ENCODE results near the gene NRXN3. TPM values are rescaled to one million over a fixed set of nuclear protein-coding genes. Genes with fewer than 3 reads are reported as not detected.

Gene NRXN3
- total and polyA plus RNA-seq, 2 of the 4 experiments (the other 2 are of a cell fraction): 4.8 to 25.1 TPM

DNA sequence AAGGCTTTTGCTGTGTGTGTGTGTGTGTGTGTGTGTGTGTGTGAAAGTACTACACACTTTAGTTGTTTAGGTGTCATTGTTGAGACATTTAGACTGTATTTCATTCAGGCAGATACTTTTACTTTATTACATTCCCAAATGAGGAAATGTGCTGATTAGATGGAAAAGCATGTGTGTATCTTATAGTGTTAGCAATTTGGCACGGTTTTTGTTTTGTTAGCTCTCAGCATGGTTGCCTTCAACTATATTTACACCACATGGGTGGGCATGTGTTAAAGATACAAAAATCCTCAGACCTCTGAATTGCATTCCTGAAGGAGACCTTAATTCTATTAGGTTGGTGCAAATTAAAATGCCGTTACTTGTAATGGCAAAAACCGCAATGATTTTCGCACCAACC, 1161.7 kb downstream of the NRXN3 start:
- no peak overlapping the region for H4K91ac ChIP-seq (ENCODE audit: insufficient read depth, low read depth, low read length)
- no peak overlapping the region for H3K14ac ChIP-seq (replicated peaks; ENCODE audit: low read depth, low read length)
- H3K9me3 ChIP-seq (ENCODE audit: control insufficient read depth, insufficient read depth, low read length): no peaks in the 10 kb centered on the region
- no peak overlapping the region for H3K18ac ChIP-seq (ENCODE audit: low read depth, low read length)
- ATAC-seq (ENCODE audit: low read depth) (no peak), DNase-seq (no peak)
- BruUV-seq (replicated peaks): no TSS peak
- H3K36me3 ChIP-seq (ENCODE audit: control insufficient read depth, insufficient read depth, low read length): no peaks in the 10 kb centered on the region
- no peak overlapping the region for H3K9ac ChIP-seq (ENCODE audit: low read depth, low read length)
- no peak overlapping the region for H3K4me2 ChIP-seq (ENCODE audit: low read depth, low read length)
- CTCF ChIA-PET: no interaction called here
- WGBS, 2 experiments (ENCODE audit: extremely low coverage in 2 of 2, insufficient read length in 1 of 2): no CpG with 5 or more reads among the region's 4 CpGs
- in situ Hi-C loops (cut with MboI; ENCODE audit: low sequenced_read_pairs): no loop called here
- H4K8ac ChIP-seq (ENCODE audit: low read depth in 2 of 2, low read length in 2 of 2): no peak overlapping the region
- no peak overlapping the region for H2AK5ac ChIP-seq (ENCODE audit: low read depth, low read length)
- no peaks in the 10 kb centered on the region for H3K27me3 ChIP-seq (ENCODE audit: control insufficient read depth, insufficient read depth, low read length)
- no peak overlapping the region for H3K23ac ChIP-seq (ENCODE audit: low read depth, low read length)
- no peak overlapping the region for H2BK15ac ChIP-seq (ENCODE audit: low read depth, low read length)
- no peak overlapping the region for H3K4me3 ChIP-seq (ENCODE audit: insufficient read depth, low read depth, low read length)
- H3K27ac ChIP-seq (ENCODE audit: insufficient read depth, low read length): no peak overlapping the region
- no peak overlapping the region for H2BK120ac ChIP-seq (ENCODE audit: low read depth, low read length)
- peaks cover 3% of the 10 kb centered on the region; the same call in 1 of the 2 replicates for H3K4me1 ChIP-seq (ENCODE audit: control insufficient read depth, insufficient read depth, low read length)
- H3K9me1 ChIP-seq (ENCODE audit: insufficient read depth, low read length): no peaks in the 10 kb centered on the region
- H2BK5ac ChIP-seq (ENCODE audit: low read depth, low read length, poor library complexity, severe bottlenecking): no peak overlapping the region
- TF ChIP-seq MAFK (IDR thresholded peaks at IDR 0.05; ENCODE audit: low read depth, low read length): peak; percentile 17; the same call in 1 of the 2 replicates
- TF ChIP-seq, protein P1, sequence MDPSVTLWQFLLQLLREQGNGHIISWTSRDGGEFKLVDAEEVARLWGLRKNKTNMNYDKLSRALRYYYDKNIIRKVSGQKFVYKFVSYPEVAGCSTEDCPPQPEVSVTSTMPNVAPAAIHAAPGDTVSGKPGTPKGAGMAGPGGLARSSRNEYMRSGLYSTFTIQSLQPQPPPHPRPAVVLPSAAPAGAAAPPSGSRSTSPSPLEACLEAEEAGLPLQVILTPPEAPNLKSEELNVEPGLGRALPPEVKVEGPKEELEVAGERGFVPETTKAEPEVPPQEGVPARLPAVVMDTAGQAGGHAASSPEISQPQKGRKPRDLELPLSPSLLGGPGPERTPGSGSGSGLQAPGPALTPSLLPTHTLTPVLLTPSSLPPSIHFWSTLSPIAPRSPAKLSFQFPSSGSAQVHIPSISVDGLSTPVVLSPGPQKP (IDR thresholded peaks at IDR 0.05; ENCODE audit: borderline replicate concordance, low read depth, low read length): no peak
- no peak overlapping the region for H2BK20ac ChIP-seq (ENCODE audit: low read depth, low read length)
- no peaks in the 10 kb centered on the region for H4K20me1 ChIP-seq (ENCODE audit: insufficient read depth, low read length)
- H2AK9ac ChIP-seq (replicated peaks; ENCODE audit: low read depth, low read length, poor library complexity): no peak overlapping the region
- intact Hi-C loops (cut with micrococcal nuclease): no loop called here
- no peak overlapping the region for H2AFZ ChIP-seq (replicated peaks; ENCODE audit: low read length, poor library complexity)
- H3K79me1 ChIP-seq (ENCODE audit: low read depth in 1 of 2, low read length in 2 of 2): no peaks in the 10 kb centered on the region
- dilution Hi-C loops (cut with HindIII; ENCODE audit: low sequenced_read_pairs, unreplicated experiment): no loop called here
- POLR2A ChIA-PET (ENCODE audit: unreplicated experiment): no interaction called here
- H3K56ac ChIP-seq (ENCODE audit: extremely low read depth, insufficient read depth, low read length): no peak overlapping the region
- no peak overlapping the region for H4K5ac ChIP-seq (ENCODE audit: low read depth, low read length)
- H3K4ac ChIP-seq (ENCODE audit: low read depth, low read length): no peak overlapping the region

All from IMR-90 (cell line).